ENCODE measurements around the gene CACNA2D4.

GRCh38 chr12:1872448-1872847 lies 46.0 kb downstream of the CACNA2D4 start:
- TF ChIP-seq CTCF (IDR thresholded peaks at IDR 0.05) (no peak), POLR2A (IDR thresholded peaks at IDR 0.05) (no peak), POLR2AphosphoS5 (IDR thresholded peaks at IDR 0.05) (no peak)

All from sigmoid colon (tissue), 4 donors.